A549 (cell line): Measurements from ENCODE around the gene SLC25A31. TPM values are rescaled to one million over a fixed set of nuclear protein-coding genes. Genes with fewer than 3 reads are reported as not detected.

Source experiments
- ATAC-seq, 2 experiments: fragments of 200-7000 bp in 1 of 2; fragments of >200 bp in 1 of 2; cut with Nextera tagmentation in 1 of 2; cut with Tn5 transposase in 1 of 2; 3 replicates each; pipeline versions ENCODE4 v1.8.0 to v1.9.1; 2018 to 2020; ENCODE audit warnings: mild to moderate bottlenecking in 1 of 2, moderate library complexity in 1 of 2
- CTCF ChIA-PET: fragments of 300-600 bp; sonication (Branson Sonifier 250); formaldehyde crosslinking; extraction: SDS; loops from one replicate; lab custom pipeline; 2021; ENCODE audit warnings: antibody characterized with exemption, inconsistent platforms; lab: Yijun Ruan, JAX
- POLR2A ChIA-PET: fragments of 350-600 bp; formaldehyde crosslinking; extraction: SDS; loops from one replicate; lab custom pipeline; 2021; ENCODE audit warnings: antibody characterized with exemption, inconsistent platforms; lab: Yijun Ruan, JAX
- DNase-seq, 2 experiments: peaks; one replicate each; pipeline versions ENCODE4 v3.0.0 to v3.0.0-alpha.2; 2011 to 2016; ENCODE audit warnings: low read depth in 1 of 2, low spot score in 1 of 2
- FAIRE-seq: peaks from 2 replicates; lab custom pipeline; 2011; peaks lifted over from hg19 to GRCh38; lab: Jason Lieb, UNC
- H3K27ac ChIP-seq, 2 experiments: fragments of >200 bp; sonication (Bioruptor Twin); formaldehyde crosslinking; 3 replicates each; pipeline ENCODE4 v1.5.1; 2016 to 2017
- H3K4me1 ChIP-seq: fragments of >200 bp; sonication (Bioruptor Twin); formaldehyde crosslinking; 3 replicates; pipeline ENCODE4 v1.6.1; 2016
- H3K4me2 ChIP-seq: fragments of >200 bp; sonication (Bioruptor Twin); formaldehyde crosslinking; 3 replicates; pipeline ENCODE4 v1.6.1; 2016
- H3K4me3 ChIP-seq: fragments of >200 bp; sonication (Bioruptor Twin); formaldehyde crosslinking; 3 replicates; pipeline ENCODE4 v1.5.1; 2016
- H3K9me3 ChIP-seq: fragments of >200 bp; sonication (Bioruptor Twin); formaldehyde crosslinking; 3 replicates; pipeline ENCODE4 v1.6.1; 2016
- BCL3 ChIP-seq: fragments of >200 bp; sonication (Bioruptor Twin); formaldehyde crosslinking; IDR thresholded peaks from 3 replicates; pipeline ENCODE4 v1.6.1; 2016
- BHLHE40 ChIP-seq: IDR thresholded peaks from 2 replicates; pipeline ENCODE4 v1.6.1; 2012; ENCODE audit warnings: low read depth, low read length, inconsistent platforms
- CEBPB ChIP-seq, 2 experiments: fragments of >200 bp in 1 of 2; sonication (Bioruptor Twin) in 1 of 2; formaldehyde crosslinking in 1 of 2; IDR thresholded peaks; 2 replicates each; pipeline ENCODE4 v1.6.1; 2012 to 2016
- CHD4 ChIP-seq: fragments of 200-600 bp; sonication (generic); IDR thresholded peaks from 2 replicates; pipeline ENCODE4 v1.6.1; 2016; ENCODE audit warnings: antibody characterized with exemption, mild to moderate bottlenecking, borderline replicate concordance
- E2F6 ChIP-seq: IDR thresholded peaks from 2 replicates; pipeline ENCODE4 v1.6.1; 2012; ENCODE audit warnings: low read depth, borderline replicate concordance
- ELK1 ChIP-seq: fragments of 150-350 bp; IDR thresholded peaks from 2 replicates; pipeline ENCODE4 v1.6.1; 2014; ENCODE audit warnings: low read depth, mild to moderate bottlenecking, low read length
- EP300 ChIP-seq, 2 experiments: fragments of >200 bp; sonication (Bioruptor Twin); formaldehyde crosslinking; IDR thresholded peaks; 2 replicates in 1 of 2; 3 replicates in 1 of 2; pipeline ENCODE4 v1.6.1; 2016 to 2017
- FOSL2 ChIP-seq, 2 experiments: fragments of 450-650 bp in 1 of 2; fragments of >200 bp in 1 of 2; sonication (Bioruptor Twin) in 1 of 2; formaldehyde crosslinking; IDR thresholded peaks; 2 replicates each; pipeline versions ENCODE4 v1.5.0 to v1.6.1; 2016 to 2020; ENCODE audit warnings: mild to moderate bottlenecking in 1 of 2, moderate library complexity in 1 of 2
- GATA3 ChIP-seq: IDR thresholded peaks from 2 replicates; pipeline ENCODE4 v1.6.1; 2012; ENCODE audit warnings: borderline replicate concordance
- HEYL ChIP-seq: fragments of 250-450 bp; sonication (Bioruptor Pico); IDR thresholded peaks from 2 replicates; pipeline ENCODE4 v1.8.0; 2021; ENCODE audit warnings: mild to moderate bottlenecking, moderate library complexity
- HMGXB4 ChIP-seq: fragments of 250-450 bp; sonication (Bioruptor Pico); IDR thresholded peaks from 2 replicates; pipeline ENCODE4 v1.5.0; 2021; ENCODE audit warnings: mild to moderate bottlenecking, moderate library complexity, borderline replicate concordance
- JUNB ChIP-seq: fragments of >200 bp; sonication (Bioruptor Twin); formaldehyde crosslinking; IDR thresholded peaks from 2 replicates; pipeline ENCODE4 v1.6.1; 2016
- KDM5A ChIP-seq: fragments of 200-600 bp; sonication (generic); IDR thresholded peaks from 2 replicates; pipeline ENCODE4 v1.6.1; 2016; ENCODE audit warnings: antibody characterized with exemption, mild to moderate bottlenecking
- MAFK ChIP-seq: fragments of 450-650 bp; IDR thresholded peaks from 2 replicates; pipeline ENCODE4 v1.6.1; 2014; ENCODE audit not compliant: partially characterized antibody
- MAZ ChIP-seq: fragments of 150-350 bp; IDR thresholded peaks from 2 replicates; pipeline ENCODE4 v1.6.1; 2014; ENCODE audit warnings: antibody characterized with exemption, low read depth, low read length, borderline replicate concordance
- MYC ChIP-seq: IDR thresholded peaks from 2 replicates; pipeline ENCODE4 v1.6.1; 2012; ENCODE audit warnings: mild to moderate bottlenecking, inconsistent platforms, low read length, improper control_type of control experiment, borderline replicate concordance
- NPAS2 ChIP-seq: fragments of 250-450 bp; sonication (Bioruptor Pico); IDR thresholded peaks from 2 replicates; pipeline ENCODE4 v1.8.0; 2022; ENCODE audit warnings: mild to moderate bottlenecking, moderate library complexity, borderline replicate concordance
- NR3C1 ChIP-seq: fragments of >200 bp; sonication (Bioruptor Twin); formaldehyde crosslinking; IDR thresholded peaks from 3 replicates; pipeline ENCODE4 v1.6.1; 2017
- POLR2AphosphoS2 ChIP-seq: conservative IDR thresholded peaks from 2 replicates; pipeline ENCODE4 v1.6.1; 2012; ENCODE audit warnings: low read length, improper control_type of control experiment, inconsistent platforms
- RAD21 ChIP-seq, 2 experiments: fragments of >200 bp in 1 of 2; sonication (Bioruptor Twin) in 1 of 2; formaldehyde crosslinking in 1 of 2; IDR thresholded peaks in 1 of 2; conservative IDR thresholded peaks in 1 of 2; 2 replicates in 1 of 2; 3 replicates in 1 of 2; pipeline ENCODE4 v1.6.1; 2012 to 2018; ENCODE audit warnings: inconsistent platforms in 1 of 2
- TFCP2L1 ChIP-seq: fragments of 250-450 bp; sonication (Bioruptor Pico); IDR thresholded peaks from 2 replicates; pipeline ENCODE4 v1.5.0; 2021; ENCODE audit warnings: mild to moderate bottlenecking
- ZC3H11A ChIP-seq: fragments of 450-650 bp; IDR thresholded peaks from 2 replicates; pipeline ENCODE4 v1.6.1; 2014; ENCODE audit warnings: antibody characterized with exemption, mild to moderate bottlenecking
- ZSCAN20 ChIP-seq: fragments of 250-450 bp; sonication (Bioruptor Pico); IDR thresholded peaks from 2 replicates; pipeline ENCODE4 v1.8.0; 2022; ENCODE audit warnings: mild to moderate bottlenecking, moderate library complexity
- WGBS: methylation state at CpG from one replicate; pipeline ENCODE4 v1.1.6; 2017; ENCODE audit errors: missing lambda C conversion rate; 5-methylcytosine and 5-hydroxymethylcytosine counted together
- polyA plus RNA-seq, 4 experiments: library from polyadenylated mRNA; depleted of rRNA in 3 of 4; stranded (reverse); fragments of >200 nt; fragmentation: RNase III in 1 of 4; extraction: RNeasy Plus Mini Kit Qiagen cat#74134 plus additional on column Dnase treatment in 1 of 4; gene quantifications; 2 replicates in 3 of 4; 3 replicates in 1 of 4; pipeline ENCODE4 v1.2.3, GENCODE V29; 2011 to 2017

Gene SLC25A31
- polyA plus RNA-seq, 2 of the 4 experiments (the other 2 are of a cell fraction): not detected

GRCh38 chr4:127686658-127687057 is 43.5 kb upstream of the SLC25A31 start:
- 29% methylated on average over 2 of the region's 2 CpGs for WGBS
- Histone ChIP-seq H3K4me1 (peaks cover 6% of the 10 kb centered on the region; the same call in 1 of the 3 replicates), H3K4me3 (no peak overlapping the region), H3K4me2 (no peak overlapping the region), H3K9me3 (no peaks in the 10 kb centered on the region), H3K27ac (no peak overlapping the region)
- ChIA-PET POLR2A (no interaction called here), CTCF (interaction anchor here (0.7 to 1.9 kb wide), 2 partner anchors 45 to 46 kb away, joined by 4 to 6 read pairs; no protein-coding TSS in a partner anchor)
- TF ChIP-seq MYC: no peak
- peak; percentile 25 for TF ChIP-seq MAFK
- FAIRE-seq (no peak), ATAC-seq (no peak), DNase-seq (no peak)

- WGBS: 79% methylated on average over 7 of the region's 7 CpGs
- Histone ChIP-seq H3K4me3 (no peak overlapping the region), H3K4me2 (no peak overlapping the region), H3K4me1 (peaks cover 6% of the 10 kb centered on the region; the same call in 1 of the 3 replicates), H3K27ac (no peak overlapping the region), H3K9me3 (no peaks in the 10 kb centered on the region)
- FAIRE-seq (no peak), DNase-seq (no peak), ATAC-seq (no peak)
- TF ChIP-seq MYC (no peak), ELK1 (no peak), NPAS2 (CRISPR knock-in tag) (no peak), POLR2AphosphoS2 (no peak), ZC3H11A (no peak), MAZ (no peak), GATA3 (no peak), NR3C1 (no peak), JUNB (no peak), TFCP2L1 (CRISPR knock-in tag) (no peak), CEBPB (IDR thresholded peaks at IDR 0.05) (no peak), CHD4 (no peak), E2F6 (no peak), BCL3 (no peak), ZSCAN20 (no peak)
- POLR2A ChIA-PET: no interaction called here
- CTCF ChIA-PET: interaction anchor here (0.8 kb wide), 1 partner anchor 65 kb away, joined by 3 read pairs; no protein-coding TSS in a partner anchor
These were observed 42.6 kb upstream of the SLC25A31 start for GRCh38 chr4:127687580-127687979.

- Histone ChIP-seq H3K4me3 (no peak overlapping the region), H3K4me1 (peaks cover 9% of the 10 kb centered on the region), H3K4me2 (peak overlapping the region; percentile 52; the same call in 2 of the 3 replicates), H3K9me3 (no peaks in the 10 kb centered on the region; the same call in 2 of the 3 replicates), H3K27ac (no peak overlapping the region)
- POLR2A ChIA-PET: interaction anchor here (0.7 kb wide), 1 partner anchor 11 kb away, joined by 3 read pairs; no protein-coding TSS in a partner anchor
- CTCF ChIA-PET: no interaction called here
- ATAC-seq (peak; percentile 67 to 89), DNase-seq (peak; percentile 19 to 21), FAIRE-seq (no peak)
- 52% methylated on average over 4 of the region's 4 CpGs for WGBS
- TF ChIP-seq ZSCAN20 (no peak), NR3C1 (no peak), BHLHE40 (no peak), RAD21 (conservative IDR thresholded peaks at IDR 0.05 in 1 of 2, IDR thresholded peaks at IDR 0.05 in 1 of 2) (no peak), EP300 (IDR thresholded peaks at IDR 0.05) (no peak), FOSL2 (IDR thresholded peaks at IDR 0.05) (no peak), FOSL2 (CRISPR knock-in tag; IDR thresholded peaks at IDR 0.05) (peak; percentile 44; the same call in 1 of the 2 replicates), CEBPB (IDR thresholded peaks at IDR 0.05) (peak; percentile 67 to 73; a peak in 3 of 4 replicates), HEYL (CRISPR knock-in tag) (no peak), BCL3 (no peak), KDM5A (no peak), HMGXB4 (CRISPR knock-in tag) (no peak)
These were observed 31.4 kb upstream of the SLC25A31 start for GRCh38 chr4:127698789-127699200.
